ENCODE results near the gene SEMA5A. TPM values are rescaled to one million over a fixed set of nuclear protein-coding genes. Genes with fewer than 3 reads are reported as not detected.

Gene SEMA5A
- total and polyA plus RNA-seq, 2 of the 8 experiments (the other 6 are each of a cell fraction or from before 2014, with no cell fraction given) = 5.3 to 8.9 TPM

- no peak for TF ChIP-seq RXRA (IDR thresholded peaks at IDR 0.05; ENCODE audit: insufficient read depth, low read depth, low read length)
- no peak for TF ChIP-seq RBBP5 (IDR thresholded peaks at IDR 0.05; ENCODE audit: borderline replicate concordance, low read depth, low read length)
- no peak for TF ChIP-seq FOSL1 (IDR thresholded peaks at IDR 0.05; ENCODE audit: insufficient read depth, low read depth, low read length)
- TF ChIP-seq CHD2 (IDR thresholded peaks at IDR 0.05; ENCODE audit: low read length) = no peak
- no peak for TF ChIP-seq SIX5 (IDR thresholded peaks at IDR 0.05; ENCODE audit: low read depth, low read length)
These were observed 227.8 kb downstream of the SEMA5A start (continued) for GRCh38 chr5:9318031-9318430.

All from H1 (cell line).